GM19438 (cell line): ENCODE results near the gene PTPRD.
"Not testable (repeated sequence)": the region's sequence is repeated elsewhere in the genome, so short reads cannot be mapped to it uniquely, and the experiment has no call there.

Experiments used
- ATAC-seq: cut with Tn5 transposase; IDR thresholded peaks from one replicate; pipeline ENCODE4 v1.9.1; 2021; ENCODE audit warnings: low read depth; ENCODE audit not compliant: unreplicated experiment

PTPRD gene

DNA sequence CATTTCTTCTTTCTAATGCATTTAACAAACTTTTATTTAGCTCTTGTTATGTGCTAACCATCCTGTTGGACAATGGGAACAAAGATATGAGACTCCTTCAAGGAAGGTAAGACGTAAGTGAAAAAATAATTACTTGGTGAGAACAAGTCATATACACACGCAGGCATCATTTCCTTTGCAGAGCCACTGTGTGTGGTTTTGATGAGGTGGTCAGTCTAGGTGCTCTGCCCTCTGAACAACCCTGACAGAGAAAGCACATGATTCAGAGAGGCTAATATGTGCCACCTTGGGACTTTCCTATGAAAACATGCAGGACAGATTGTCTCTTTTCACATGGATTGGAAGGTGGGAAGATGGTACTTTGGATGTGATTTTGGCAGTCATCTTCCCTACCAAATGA, 1650.7 kb downstream of the PTPRD start:
- no peak for ATAC-seq

DNA sequence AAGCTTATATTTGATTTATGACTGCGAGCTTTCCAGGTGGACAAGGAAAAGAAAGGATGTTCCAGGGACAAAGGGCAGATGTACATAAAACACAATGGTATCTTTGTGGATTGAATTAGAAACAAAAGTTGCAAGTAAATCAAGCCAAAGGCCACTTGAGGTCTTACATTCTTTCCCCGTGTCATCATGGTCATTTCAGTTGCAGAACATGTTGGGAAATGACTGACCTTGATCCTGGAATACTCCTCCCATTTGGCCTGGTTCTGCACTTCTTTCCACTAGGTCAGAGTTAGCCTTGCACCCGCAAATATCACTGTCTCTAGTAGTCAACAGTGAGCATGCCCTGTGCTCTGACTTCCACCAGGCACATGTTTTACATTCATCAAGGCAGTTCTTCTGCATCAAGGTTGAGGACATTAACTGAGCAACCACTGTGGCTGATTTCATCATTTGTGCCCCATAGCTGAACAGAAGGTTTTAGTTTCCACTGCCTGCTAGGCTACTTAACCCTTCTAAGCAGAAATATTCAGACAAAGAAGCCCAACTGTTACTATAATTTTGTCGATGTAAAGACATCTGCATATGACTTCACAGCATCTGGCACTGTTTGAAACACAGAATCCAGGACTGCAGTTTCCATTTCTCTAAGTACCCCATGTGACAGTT, 1651.5 kb downstream of the PTPRD start:
- ATAC-seq: no peak

DNA sequence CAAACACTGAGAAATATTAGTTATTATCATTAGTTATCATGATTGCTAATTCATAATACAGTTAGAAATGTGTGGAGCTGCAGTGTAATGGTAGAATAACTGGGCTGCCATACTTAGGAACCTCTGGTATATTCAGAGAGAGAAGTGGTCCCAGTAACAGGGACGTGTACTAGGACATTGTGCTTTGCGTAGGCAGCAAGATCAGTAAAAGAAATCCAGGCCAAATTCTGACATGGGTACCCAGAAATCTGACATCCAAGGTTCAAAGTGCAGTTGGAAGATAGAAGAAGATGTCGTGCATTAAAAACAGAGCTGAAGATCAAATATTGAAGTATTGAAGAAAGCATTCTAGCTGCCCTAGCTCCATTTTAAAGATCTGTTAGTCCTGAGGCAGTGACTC, 1652.5 kb downstream of the PTPRD start:
- no peak for ATAC-seq

DNA sequence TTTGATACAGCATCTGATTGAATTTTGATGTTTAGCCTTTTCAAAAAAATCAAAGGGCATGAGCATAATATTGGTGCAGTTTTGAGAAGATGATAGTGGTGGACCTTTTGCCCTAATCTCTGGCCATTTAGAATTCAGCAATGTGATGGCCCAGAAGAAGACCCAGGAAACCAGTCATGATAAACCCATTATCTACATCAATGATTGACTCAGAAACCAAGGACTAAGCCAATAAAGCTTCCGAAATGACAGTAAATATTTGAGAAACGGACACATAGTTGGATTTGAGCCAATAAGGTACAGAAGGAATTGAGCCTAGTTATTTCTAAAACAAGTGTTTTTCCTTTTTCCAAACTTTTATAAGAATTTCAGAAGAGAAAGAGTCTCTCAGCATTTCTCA, 1654.4 kb downstream of the PTPRD start:
- ATAC-seq: no peak

DNA sequence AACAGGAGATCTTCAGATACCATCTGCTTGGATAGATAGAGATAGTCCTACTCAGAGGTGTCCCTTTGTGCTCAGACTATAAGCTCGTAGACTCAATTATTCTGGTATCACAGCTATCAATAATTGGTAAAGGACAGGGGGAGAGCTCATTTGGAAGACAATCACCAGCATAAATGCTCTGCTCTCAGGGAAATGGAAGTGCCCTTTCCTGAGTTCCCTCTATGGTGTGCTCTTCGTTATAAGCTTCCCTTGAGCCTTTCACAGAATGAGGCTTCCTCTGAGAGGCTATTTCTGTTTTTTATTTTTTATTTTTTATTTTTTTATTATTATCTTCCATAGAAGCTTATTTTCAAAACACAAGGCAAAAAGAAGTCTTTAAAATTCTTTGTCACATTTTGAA, 1657.5 kb downstream of the PTPRD start:
- ATAC-seq: no peak

DNA sequence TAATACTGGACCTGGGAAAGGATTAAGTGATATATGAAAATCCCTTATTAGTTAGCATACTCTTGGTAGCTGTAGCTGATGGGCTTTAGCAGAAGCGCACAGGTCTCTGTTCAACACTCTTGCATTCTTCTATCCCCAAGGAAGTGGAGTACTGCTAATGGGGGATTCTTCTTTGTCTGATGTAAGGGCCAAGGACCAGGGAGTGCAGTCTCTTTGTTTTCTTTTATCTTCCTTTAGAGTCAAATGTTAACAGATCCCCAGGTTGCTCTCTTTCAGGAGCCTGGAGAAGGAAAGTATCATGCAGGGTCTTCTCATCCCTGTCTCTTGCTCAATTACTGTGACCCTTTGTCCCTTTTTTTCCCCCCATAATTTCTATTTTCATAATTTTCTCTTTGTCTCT, 1666.3 kb downstream of the PTPRD start:
- no peak for ATAC-seq

DNA sequence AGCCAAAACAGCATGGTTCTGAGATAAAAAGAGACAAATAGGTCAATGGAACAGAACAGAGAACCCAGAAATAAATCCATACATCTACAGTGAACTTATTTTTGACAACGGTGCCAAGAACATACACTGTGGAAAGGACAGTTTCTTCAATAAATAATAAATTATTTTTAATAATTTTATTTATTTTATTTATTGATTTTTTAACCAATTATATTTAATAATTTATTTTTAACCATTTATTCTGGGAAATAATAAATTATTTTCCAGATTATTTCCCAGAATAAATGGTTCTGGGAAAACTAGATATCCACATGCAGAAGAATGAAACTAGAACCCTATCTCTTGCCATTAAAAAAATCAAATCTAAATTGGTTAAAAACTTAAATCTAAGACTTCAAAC, 1669.4 kb downstream of the PTPRD start:
- ATAC-seq: no peak

DNA sequence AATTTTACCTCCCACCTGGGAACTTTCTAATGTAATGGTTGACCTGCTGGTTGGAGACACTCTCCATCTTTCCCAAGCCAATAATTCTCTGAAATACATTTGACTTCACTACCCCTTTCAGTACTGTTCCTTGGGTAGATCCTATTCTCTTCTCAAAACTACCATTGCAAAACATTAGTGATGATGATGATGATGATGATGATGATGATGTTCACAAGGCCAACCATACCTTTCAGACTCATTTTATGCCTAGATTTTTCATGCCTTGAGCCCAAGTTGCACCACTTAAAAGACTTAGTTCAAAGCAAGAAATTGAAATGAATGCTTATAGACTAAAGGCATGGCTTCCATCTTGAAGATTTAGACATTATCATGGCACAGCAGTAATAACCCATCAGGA, 1672.2 kb downstream of the PTPRD start:
- ATAC-seq: no peak

DNA sequence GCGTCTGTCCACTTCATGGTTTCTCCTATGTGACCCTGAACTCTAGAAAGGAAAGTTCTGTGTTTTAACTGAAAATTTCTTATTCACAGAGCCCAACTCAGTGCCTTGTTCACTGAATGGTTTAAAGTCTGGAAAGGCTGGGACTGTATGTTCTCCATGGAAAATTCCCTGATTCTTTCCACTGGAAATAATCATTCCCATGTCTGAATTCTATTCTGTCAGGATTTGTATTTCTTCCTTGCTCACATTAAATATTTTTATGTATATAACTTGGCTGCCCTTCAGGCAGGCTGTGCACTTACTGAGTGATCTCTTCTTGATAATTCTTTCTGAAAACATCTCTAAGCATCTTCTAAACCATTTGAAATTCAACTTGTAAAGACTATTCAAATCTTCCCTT, 1686.3 kb downstream of the PTPRD start:
- no peak for ATAC-seq

DNA sequence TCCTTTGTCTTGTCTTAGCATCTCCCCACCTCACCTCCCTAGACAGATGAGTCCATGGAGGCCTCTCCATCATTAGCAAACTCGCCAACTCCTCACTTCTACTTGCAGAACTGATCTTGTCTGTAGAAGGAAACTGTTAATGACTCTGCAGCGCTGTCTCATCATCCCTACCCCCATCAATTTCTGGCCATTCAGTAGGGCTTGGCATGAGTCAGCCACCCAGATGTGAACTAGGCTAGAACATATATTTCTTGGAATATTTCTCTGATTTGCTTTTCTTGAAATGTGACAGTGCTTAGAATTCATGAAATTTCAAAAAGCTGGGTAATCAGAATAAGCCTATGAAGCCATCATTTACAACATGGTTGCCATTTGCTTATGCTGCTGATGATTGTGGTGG, 1688.2 kb downstream of the PTPRD start:
- no peak for ATAC-seq

DNA sequence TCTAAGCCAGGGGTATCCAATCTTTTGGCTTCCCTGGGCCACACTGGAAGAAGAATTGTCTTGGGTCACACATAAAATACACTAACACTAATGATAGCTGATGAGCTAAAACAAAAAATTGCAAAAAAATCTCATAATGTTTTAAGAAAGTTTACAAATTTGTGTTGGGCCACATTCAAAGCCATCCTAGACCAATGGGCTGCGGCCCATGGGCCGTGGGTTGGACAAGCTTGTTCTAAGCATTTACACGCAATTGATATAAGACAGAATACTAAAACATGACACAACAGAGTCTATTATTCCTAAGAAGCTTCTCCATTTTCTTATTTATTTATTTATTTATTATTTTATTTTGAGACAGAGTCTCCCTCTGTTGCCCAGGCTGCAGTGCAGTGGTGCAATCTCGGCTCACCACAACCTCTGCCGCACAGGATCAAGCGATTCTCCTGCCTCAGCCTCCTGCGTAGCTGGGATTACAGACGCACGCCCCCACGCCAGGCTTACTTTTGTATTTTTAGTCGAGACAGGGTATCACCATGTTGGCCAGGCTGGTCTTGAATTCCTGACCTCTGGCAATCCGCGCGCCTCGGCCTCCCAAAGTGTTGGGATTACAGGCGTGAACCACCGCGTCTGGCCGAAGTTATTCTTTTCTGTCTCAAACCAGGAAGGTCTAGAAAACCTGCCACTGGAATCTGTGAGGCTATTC, 1692.2 kb downstream of the PTPRD start:
- not testable (repeated sequence) for ATAC-seq

DNA sequence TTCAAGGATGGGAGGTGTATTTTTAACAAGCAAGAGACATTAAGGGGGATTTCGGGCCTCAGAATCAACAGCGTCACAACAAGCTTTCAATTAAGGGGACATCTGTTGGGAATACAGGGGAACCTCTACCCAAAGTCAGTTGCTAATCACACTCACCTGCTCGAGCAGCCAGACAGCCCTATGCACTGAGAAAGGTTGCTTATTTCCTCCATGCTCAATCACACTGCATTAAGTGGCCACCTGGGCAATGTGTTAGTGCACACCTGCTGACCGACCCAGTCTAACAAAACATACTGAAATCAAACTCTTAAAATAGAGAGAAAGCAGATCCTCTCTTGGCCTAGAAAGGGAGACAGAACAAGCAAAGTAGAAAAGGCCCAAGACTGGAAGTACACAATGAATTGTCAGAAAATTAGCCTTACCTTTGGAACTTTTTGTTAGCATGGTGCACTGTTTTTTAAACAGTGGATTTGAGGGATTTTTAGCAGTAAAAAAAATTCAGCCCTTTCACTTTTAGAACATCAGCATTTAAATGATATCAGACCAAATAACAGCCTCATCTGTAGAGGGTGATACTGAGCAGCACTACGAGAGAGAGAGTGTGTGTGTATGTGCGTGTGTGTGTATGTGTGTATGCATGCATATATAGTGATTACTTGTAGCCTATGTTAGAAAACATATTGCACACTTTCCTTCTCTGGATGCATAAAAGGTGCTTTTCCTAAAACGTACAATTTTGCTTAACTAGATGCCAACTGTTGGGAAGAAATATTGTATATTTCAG, 1694.7 kb downstream of the PTPRD start:
- no peak for ATAC-seq

DNA sequence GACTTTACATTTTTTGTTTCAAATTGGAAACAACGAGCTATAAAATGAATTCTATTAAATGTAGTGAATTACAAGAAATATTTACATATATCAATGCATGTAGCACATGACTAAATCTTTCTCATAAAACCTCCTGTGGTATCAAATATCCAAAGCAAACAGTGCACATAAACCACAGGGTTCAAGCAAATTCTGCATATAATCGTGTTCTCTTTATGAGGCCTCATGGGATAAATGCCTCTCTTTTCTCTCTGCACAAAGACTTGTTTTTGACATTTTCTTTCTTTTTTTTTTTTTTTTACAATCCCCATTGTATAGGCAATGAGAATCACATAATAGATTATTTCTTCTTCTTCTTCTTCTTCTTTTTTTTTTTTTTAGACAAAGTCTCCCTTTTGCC, 1696.0 kb downstream of the PTPRD start:
- ATAC-seq: no peak

DNA sequence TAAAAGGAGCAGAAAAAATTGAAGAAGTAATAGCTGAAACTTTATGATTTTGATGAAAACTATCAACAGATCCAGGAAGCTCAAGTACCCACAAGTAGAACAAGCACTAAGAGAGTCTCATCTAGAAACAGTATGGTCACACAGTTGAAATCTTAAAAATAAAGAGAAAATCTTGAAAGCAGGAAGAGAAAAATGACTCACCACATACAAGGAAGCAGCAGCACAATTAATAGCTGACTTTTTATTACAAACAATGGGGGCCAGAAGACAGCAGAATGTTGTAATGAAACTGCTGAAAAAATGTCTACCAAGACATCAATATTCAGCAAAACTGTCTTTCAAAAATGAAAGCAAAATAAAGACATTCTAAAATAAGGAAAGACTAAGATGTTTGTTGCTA, 1704.9 kb downstream of the PTPRD start:
- no peak for ATAC-seq

DNA sequence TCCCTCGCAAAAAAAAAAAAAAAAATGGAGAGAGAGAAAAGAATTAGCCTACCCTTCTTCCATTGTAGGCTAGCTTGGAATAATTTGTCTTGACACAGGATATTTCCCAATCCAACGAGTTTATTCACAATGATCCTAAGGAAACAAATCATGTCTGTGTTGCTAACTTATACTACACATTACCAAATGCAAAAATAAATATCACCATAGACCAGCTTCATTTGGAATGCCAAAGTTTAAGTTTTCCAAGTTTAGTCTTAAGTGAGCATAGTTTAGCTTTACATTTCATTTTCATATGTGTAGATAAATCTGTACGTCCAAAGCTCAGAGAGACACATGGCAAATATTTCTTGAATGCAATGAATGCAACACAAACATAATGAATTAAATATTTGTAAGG, 1707.1 kb downstream of the PTPRD start:
- ATAC-seq: no peak

DNA sequence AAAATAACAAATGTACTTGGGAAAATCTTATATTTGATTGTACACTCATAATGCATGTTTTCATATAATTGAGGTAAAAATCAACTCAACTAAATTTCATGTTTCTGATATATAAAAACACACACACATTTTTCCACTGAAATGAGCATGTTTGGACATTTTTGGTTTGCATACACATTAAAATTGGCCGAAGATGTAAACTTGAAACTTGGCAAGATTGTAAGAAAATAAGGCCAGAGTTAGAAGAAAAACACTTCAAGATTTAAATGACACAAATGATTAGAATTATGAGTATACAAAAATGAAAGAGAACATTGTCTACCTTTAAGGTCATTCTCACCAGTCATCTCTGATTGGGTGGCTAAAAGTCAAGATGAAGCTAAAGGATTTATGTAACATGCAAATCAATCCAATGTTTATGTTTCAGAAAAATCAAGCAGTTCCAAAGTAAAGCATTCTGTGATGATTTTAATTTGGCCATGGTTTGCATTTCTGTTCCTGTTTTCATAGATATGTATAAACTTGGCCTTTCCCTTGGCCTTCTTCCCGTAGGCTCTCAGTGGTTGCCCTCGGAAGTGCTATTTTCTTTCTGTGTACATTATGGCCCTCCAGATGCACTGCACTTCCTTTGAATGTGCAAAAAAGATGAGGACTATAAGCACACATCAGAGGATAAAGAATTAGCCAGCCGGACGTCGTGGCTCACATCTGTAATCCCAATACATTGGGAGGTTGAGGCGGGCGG, 1707.9 kb downstream of the PTPRD start:
- no peak for ATAC-seq

DNA sequence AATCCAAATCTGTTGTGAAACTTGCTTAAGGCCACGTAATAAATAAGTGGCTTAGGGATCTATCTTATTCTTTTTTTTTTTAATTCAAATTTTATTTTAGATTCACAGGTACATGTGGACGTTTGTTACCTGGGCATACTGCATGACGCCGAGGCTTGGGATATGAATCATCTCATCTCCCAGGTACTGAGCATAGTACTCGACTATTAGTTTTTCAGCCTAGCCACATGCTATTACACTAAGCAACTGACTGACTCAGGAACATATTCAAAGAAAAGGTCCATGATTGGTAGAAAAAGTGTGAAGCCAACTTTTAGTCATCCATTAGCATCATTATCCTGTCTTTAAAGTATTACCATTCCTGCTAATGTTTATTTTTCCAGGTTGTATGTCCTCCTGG, 1709.7 kb downstream of the PTPRD start:
- no peak for ATAC-seq

DNA sequence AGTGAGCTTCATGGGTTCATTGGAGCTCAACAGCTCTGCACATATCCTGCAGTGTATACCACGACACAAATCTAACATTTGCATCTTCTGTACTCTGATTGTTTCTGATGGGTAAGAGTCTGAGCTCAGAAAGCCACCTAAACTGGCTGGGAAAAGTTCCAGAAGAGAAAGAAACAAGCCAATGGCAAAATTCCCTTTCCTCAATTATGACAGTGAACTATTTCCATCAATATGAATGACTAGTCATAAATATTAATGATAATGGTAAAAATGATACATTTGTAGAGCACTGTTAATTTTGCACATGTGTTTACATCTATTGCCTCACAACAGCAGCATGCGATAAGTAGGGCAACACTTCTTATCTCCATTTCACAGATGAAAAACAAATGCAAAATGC, 1711.7 kb downstream of the PTPRD start:
- no peak for ATAC-seq

DNA sequence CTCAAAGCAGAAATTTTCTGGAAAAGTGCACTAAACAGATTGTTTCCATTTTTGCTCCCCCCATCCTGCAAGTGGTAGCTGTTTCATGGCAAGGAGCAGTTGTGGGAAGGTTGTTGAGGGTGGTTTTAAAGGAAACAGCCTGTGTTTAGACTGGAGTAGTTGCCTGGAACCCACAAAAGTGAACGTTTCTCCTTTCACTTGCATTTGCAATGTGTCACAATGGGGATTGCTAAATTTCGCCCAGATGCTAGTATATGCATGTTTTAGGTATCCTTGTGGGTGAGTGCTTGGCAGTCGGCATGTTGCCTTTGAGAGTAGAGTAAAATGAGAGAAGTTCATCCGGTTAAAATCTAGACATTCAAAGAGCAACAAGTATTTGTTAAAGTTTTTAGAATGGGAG, 1713.3 kb downstream of the PTPRD start:
- ATAC-seq: no peak

DNA sequence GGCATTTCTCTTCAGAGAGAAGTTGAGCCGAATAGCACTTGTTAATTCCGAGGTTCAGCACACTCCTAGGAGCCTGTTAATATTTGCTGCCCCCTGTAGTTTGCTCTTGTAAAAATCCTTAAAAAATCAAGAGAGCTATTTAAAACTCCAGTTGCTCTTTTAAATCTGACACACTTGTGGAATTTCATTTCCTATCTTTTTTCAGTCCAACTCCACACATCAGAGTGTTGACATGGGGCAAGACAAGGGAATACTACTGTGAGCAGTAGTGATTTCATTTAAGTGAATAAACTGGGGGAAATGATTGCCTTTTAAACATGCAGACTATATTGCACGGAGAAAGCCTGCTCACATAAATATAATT, 1717.0 kb downstream of the PTPRD start:
- ATAC-seq: no peak
